ENCODE data around the gene ARR3.
"Not testable (repeated sequence)": the region's sequence is repeated elsewhere in the genome, so short reads cannot be mapped to it uniquely, and the experiment has no call there.

ARR3 gene

DNA sequence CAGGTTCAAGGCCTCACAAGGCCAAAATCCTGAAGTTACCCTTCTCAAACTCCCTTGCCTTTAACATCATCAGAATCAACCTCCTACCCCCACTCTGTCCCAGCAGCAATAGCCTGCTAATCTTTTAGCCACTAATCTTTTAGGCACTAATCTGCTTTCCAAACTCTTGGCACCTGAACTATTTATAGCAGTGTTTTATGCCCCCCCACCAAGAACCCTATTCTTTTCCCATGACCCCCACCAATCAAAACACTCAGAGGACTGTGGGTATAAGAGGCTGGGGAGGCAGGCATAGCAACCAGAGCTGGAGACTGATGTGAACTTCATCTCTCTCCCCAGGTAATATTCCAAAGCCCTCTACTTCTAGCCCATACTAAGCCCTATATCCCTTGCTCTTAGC is at the start of gene ARR3:
Gene ARR3, plus strand, starts transcription at position 301 of the 400 bp plus-strand sequence. CDS start 1,052 bp downstream, outside the sequence.
- DNase-seq = no peak

DNA sequence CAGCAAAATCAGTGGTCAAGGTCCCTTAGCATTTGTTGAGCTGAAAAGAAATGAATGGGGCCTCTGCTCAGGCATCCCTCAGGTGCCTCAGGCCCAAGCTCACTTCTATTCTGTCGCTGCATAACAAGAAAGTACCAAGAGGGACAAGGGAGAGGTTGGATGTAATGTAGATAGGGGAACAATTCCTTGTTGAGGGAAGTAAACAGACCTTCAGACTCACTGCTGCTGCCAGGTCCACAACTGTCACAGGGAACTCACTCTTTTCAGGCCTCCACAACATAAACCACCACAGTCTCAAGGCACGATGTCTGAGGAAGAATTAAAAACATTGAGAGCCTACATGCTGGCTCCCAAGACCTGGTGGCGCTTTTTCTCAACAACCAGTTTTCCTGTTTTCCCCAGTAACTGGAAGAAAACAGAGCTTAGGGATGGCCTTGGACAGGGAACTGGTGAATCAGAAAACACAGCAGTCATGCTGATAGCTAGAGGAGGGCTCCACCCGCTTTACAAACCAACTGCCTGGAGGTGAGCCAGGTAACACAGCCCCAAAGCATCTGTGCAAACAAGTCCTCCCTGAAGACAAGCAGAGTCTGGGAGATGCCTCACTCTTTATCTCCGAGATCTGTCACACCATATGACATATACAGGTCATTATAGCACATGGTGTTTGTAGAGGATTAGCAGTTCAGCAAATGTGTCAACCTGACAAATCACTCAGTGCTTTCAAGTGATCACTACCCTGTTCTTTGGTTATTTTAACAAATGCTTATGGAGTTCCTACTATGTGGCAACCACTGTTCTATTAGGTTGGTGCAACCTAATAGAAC is 48.0 kb upstream of the ARR3 start:
- DNase-seq = no peak

- DNase-seq = no peak
Observed at GRCh38 chrX:70226048-70226447, 42.1 kb upstream of the ARR3 start.

DNA sequence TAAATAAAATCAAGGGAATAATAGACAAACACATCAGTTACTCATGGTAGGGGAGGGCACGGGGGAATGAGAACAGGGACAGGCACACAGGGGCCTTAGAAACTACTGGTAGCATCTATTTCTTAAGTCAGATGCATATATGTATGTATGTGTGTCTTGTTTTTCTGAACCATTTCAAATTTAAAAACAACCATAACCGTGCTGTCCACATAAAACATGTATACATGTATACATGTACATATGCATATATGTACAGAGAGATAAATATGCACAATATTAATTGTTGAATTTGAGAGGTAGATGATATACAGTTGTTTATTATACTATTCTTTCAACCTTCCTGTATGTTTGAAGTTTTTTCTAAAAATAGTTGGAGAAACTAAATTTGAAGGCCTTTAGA is 41.4 kb upstream of the ARR3 start:
- no peak for DNase-seq

GRCh38 chrX:70231666-70232065 is 36.5 kb upstream of the ARR3 start:
- no peak for DNase-seq

DNA sequence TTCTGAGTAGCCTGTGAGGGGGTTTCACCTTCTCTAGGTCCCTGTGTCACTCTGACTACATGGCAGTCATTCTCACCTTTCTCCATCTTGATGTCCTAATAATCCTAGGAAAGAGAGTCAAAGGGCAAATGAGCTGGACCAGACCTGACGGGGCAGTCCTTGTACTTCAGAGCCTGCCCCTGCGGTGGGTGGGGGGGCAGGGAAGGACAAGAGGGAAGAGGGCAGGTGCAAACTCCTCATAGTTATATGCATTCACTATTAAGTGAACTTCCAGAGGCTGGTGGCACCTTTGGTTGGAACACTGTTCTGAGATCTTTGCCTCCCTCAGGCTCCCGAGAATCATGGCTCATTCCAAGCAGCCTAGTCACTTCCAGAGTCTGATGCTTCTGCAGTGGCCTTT is 33.8 kb upstream of the ARR3 start, which contains the start of gene AWAT1:
Gene AWAT1, plus strand, starts transcription at position 301 of the 400 bp plus-strand sequence. Its CDS starts 41 bp downstream, at position 342.
- DNase-seq = no peak

GRCh38 chrX:70240751-70241150 is 27.4 kb upstream of the ARR3 start:
- DNase-seq = no peak

GRCh38 chrX:70241501-70241900 is 26.6 kb upstream of the ARR3 start:
- no peak for DNase-seq

DNA sequence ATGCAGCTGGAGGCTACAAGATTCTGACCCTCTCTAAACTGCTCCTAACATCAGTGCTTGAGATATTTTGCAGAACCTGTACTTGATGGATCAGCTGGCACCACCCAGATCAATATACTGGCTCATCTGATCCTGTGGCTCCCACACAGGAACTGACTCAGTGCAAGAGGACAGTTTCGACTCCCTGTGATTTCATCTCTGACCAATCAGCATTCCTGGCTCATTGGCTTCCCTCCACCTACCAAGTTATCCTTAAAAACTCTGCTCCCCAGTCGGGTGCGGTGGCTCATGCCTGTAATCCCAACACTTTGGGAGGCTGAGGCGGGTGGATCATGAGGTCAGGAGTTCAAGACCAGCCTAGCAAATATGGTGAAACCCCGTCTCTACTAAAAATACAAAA is 24.5 kb upstream of the ARR3 start:
- DNase-seq = not testable (repeated sequence)

GRCh38 chrX:70244881-70245280 is 23.3 kb upstream of the ARR3 start:
- no peak for DNase-seq

GRCh38 chrX:70247252-70247651 is 20.9 kb upstream of the ARR3 start:
- DNase-seq = no peak

DNA sequence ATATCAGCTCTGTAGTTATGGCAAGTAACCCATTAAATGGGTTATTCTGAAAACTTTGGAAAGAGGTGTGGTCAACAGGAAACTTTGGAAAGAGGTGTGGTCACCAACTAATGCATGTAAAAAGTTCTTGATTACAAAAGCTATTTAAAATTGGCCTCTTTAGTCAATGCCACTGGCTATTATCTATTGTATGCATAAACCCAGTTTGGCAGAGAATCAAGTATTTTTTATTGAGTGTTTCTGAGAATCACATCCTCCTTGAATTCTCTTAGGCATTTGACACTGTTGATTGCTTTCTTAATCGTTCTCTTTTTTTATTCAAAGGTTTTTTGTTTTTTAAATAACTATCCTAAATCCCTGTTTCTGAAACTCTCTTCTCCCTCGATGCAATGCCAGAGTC is 15.6 kb upstream of the ARR3 start:
- DNase-seq = no peak

- DNase-seq = no peak
Observed at GRCh38 chrX:70253377-70254062, 14.6 kb upstream of the ARR3 start.

- no peak for DNase-seq
Observed at GRCh38 chrX:70254063-70254400, 14.1 kb upstream of the ARR3 start.

DNA sequence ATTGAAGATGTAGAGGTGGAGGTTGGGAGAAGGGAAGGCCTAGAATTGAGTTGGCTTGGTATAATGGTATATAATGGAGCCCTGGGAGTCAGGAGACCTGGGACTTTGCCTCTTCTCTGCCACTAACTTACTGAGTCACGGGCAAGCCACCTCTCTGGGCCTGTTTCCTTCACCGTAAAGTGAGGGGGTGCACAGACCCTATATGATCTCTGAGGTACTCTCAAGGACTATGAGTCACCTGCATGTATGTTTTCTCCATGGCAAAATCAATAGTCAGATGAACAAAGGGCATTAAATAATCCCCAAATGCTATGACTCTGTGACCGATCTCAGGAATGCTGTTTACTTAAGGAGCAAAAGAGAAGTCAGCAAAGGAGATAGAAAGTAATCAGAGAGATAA is 13.2 kb upstream of the ARR3 start:
- no peak for DNase-seq

DNA sequence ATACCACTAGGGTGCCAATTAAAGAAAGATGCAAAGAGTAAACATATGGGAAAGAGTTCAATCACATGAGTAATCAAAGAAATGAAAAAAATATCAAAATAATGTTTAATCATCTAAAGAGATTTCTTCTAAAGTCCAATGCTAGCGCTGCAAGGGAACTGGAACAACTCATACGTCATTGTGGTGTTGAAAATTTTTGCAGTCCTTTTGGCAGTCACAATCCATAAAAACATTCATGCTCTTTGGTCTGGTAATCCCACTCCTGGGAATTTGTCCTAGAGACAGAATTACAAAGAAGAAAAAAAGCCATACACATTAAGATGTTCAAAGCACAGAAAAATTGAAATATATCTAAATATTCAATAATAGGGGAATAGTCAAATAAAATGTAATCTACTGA is 12.7 kb upstream of the ARR3 start:
- DNase-seq = no peak

- DNase-seq = no peak
Observed at GRCh38 chrX:70257423-70258288, 10.5 kb upstream of the ARR3 start.

- no peak for DNase-seq
Observed at GRCh38 chrX:70260104-70260503, 8.0 kb upstream of the ARR3 start, which contains the start of gene P2RY4. TSS of gene P2RY4 (minus strand) at chrX:70260204. CDS start at chrX:70259624, 580 bp downstream.

GRCh38 chrX:70262952-70263567 is 5.1 kb upstream of the ARR3 start:
- DNase-seq = no peak

DNA sequence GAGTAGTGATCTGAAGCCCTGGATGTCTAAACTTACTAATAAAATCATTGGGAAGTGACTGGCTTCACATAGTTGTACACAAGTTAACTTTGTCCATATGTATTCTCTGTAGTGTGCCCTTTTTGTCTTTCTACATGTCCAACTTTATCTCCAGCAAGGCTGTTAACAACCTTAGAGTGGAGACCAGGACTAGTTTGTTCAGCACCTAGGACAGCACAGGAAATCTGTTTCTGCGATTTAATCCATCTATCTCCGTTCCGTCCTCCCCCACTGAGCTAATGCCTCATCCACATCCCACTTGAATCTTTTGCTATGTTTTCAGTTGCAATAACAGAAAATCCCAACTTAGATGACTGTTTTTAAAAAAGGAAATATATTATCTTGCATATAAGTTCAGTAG is 3.4 kb upstream of the ARR3 start:
- DNase-seq = no peak

GRCh38 chrX:70274029-70274428 is 5.9 kb downstream of the ARR3 start:
- DNase-seq = not testable (repeated sequence)

DNA sequence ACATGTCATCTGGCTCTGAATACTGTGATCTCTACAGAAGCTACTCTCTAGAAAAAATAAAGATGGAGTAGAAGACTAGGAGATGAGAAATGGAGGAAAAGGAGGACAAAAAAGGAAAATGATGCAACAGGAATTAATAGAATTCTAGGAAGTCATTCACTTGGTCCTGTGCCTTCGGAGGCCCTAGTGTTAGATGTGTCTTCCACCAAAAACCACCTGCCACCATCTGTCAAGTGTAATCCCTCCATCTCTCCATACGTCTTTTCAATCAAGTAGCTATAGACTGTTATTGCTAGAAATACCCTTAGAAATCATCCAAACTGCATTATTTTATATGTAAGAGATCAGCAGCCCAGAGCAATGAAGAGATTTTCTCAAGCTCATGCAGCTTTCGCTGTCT is 10.9 kb downstream of the ARR3 start:
- no peak for DNase-seq

DNA sequence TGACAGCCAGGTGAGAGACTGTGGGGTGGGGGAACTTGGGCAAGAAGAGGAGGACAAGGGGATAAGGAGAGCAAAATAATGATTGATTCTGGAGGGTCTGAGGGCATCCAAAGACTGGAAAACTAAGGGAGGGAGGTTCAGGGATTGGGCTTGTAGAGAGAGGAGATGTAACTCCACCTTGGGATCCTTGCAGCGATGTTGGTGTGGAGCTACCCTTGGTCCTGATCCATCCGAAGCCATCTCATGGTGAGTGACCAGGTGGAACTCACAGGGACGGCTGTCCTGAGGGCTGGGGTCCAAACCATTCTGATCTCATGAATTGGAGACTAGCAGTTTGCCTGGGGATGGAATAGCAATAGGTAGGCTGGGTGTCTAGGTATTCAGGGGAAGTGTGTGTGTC is 12.4 kb downstream of the ARR3 start:
- no peak for DNase-seq

Data from MV-4-11 (cell line).